ENCODE measurements around the gene ANKS1B. TPM values are rescaled to one million over a fixed set of nuclear protein-coding genes. Genes with fewer than 3 reads are reported as not detected.

The ANKS1B gene
- total RNA-seq, 4 donors from 2014 or later = 14.0 to 38.4 (median 28.6) TPM

DNA sequence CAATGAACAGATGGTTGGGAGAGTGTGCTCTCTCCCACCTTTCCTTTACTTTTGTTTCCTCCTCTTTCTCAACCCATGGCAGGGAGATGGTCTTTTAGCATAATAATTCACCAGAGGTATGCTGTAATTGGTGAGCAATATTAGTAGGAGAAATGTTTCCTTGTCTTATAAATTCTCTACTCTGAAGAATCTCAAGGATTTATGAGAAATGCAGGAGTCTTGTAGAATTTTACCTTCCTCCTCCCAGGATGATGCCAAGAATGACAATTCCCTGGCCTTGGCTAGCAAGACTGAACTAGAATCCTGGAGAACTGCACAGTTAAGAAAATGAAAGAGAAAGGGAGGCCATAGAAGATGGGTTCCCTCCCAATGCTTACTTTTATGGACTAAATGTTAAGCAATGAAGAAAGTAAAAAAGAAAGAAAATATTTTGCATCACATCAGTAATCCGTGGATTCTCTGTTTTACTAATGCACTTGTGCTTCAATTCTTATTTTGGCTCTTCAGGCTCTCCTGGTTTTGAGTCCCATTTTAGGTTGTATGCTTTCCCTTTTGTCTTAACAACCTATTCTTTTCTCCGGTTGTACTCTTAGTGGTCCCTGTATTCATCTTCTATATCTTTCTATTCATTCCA, 530.1 kb downstream of the ANKS1B start:
- WGBS, 2 donors = 85 to 87% methylated on average over 2 of the region's 2 CpGs
- H3K9me3 ChIP-seq = peaks cover 0 to 23% (median 4%) of the 10 kb centered on the region in 4 donors
- no peaks in the 10 kb centered on the region for H3K36me3 ChIP-seq
- no peaks in the 10 kb centered on the region for H3K27me3 ChIP-seq
- TF ChIP-seq EP300 (IDR thresholded peaks at IDR 0.05) (no peak), POLR2A (IDR thresholded peaks at IDR 0.05) (no peak)
- TF ChIP-seq, protein P1, sequence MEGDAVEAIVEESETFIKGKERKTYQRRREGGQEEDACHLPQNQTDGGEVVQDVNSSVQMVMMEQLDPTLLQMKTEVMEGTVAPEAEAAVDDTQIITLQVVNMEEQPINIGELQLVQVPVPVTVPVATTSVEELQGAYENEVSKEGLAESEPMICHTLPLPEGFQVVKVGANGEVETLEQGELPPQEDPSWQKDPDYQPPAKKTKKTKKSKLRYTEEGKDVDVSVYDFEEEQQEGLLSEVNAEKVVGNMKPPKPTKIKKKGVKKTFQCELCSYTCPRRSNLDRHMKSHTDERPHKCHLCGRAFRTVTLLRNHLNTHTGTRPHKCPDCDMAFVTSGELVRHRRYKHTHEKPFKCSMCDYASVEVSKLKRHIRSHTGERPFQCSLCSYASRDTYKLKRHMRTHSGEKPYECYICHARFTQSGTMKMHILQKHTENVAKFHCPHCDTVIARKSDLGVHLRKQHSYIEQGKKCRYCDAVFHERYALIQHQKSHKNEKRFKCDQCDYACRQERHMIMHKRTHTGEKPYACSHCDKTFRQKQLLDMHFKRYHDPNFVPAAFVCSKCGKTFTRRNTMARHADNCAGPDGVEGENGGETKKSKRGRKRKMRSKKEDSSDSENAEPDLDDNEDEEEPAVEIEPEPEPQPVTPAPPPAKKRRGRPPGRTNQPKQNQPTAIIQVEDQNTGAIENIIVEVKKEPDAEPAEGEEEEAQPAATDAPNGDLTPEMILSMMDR (IDR thresholded peaks at IDR 0.05) = no peak
- DNase-seq (ENCODE audit: low spot score in 2 of 2) = no peak
- H3K4me1 ChIP-seq = peaks cover 0 to 8% (median 0%) of the 10 kb centered on the region in 4 donors
- no peak overlapping the region for H3K4me3 ChIP-seq
- H3K27ac ChIP-seq = no peak overlapping the region

DNA sequence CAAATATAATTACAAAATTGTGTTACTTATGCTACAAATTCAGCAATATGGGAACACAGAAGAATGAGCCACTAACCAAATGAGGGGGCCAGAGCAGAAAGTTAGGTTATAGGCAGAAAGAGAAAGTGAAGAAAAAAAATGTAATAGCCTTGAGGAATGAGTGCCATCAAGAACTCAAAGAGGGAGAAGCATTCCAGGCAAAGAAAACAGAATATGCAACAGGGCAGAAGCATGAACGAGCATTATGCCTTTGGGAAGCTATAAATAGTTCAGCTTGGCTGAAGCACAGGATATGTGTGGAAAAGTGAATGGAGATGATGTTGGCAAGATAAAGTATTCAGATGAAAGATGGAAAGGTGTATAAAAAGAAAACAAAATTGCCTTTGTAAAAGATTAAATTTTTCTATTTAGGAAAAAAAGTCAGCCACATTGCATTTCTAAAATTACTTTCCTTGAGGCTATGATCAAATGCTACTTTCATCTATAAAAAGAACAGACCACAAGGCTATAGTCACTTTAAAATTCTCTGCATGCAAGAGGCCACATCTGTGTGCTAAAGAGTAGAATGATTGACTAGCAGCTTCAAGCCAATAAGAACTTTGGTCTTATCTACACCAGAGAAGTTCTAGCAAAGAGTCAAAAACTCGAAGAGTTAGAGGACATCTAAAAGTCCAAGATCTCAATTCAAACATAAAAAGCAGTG, 530.7 kb downstream of the ANKS1B start:
- Histone ChIP-seq H3K9me3 (peaks cover 0 to 16% (median 3%) of the 10 kb centered on the region in 4 donors), H3K27me3 (no peaks in the 10 kb centered on the region), H3K4me1 (peaks cover 0 to 8% (median 0%) of the 10 kb centered on the region in 4 donors), H3K36me3 (no peaks in the 10 kb centered on the region), H3K4me3 (no peak overlapping the region), H3K27ac (no peak overlapping the region)
- DNase-seq (ENCODE audit: low spot score in 2 of 2) = no peak
- TF ChIP-seq EP300 (IDR thresholded peaks at IDR 0.05) (no peak), POLR2A (IDR thresholded peaks at IDR 0.05) (no peak)
- TF ChIP-seq, protein P1 (IDR thresholded peaks at IDR 0.05) = no peak
- 41 to 46% methylated on average over 2 of the region's 2 CpGs for WGBS, 2 donors

DNA sequence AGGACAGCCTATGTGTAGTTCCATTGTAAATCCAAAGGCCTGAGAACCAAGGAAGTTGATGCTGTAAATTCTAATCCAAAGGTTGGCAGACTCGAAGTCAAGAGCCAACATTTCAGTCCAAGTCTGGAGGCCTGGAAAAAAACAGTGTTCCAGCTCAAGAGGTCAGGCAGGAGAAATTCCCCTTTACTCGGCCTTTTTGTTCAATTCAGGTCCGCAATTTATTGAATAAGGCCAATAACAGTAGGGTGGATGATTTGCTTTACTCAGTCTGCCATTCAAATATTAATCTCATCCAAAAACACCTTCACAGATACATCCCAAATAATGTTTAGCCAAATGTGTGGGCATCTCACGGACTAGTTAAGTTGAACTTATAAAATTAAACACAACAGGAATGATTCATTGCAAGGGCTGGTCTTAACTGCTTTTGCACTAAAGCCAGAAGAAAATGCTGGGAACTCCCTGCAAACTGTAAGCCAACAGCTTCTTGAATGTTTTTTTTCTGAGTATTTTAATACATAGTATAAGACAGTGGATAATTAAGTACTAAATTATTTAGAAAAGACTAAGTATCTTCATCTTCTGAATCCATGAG, 534.6 kb downstream of the ANKS1B start:
- Histone ChIP-seq H3K4me3 (no peak overlapping the region), H3K27ac (no peak overlapping the region), H3K4me1 (peaks cover 0 to 8% (median 0%) of the 10 kb centered on the region in 4 donors), H3K36me3 (no peaks in the 10 kb centered on the region), H3K27me3 (no peaks in the 10 kb centered on the region), H3K9me3 (no peaks in the 10 kb centered on the region)
- 45 to 56% methylated on average over 4 of the region's 4 CpGs for WGBS, 2 donors
- no peak for DNase-seq (ENCODE audit: low spot score in 2 of 2)
- no peak for TF ChIP-seq EP300 (IDR thresholded peaks at IDR 0.05)

DNA sequence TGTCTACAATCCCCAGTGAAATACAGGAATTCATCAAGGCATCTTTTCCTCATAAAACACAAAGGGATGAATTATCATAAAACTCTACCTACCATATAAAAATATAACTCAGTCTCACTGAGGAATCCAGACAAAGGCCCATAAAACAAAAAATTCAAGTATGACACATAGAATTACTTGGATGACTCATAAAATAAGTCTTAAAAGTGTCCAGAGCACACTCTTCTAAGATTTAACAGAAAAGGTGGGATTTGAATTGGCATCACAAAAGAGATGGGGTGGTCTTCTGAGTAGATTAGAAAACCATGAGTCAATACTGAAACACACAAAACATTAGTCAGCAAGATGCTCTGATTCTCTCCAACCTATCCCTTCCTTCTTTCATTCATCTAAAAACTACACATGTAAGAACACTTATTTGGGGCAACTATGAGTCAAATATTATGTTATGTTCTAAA, 539.8 kb downstream of the ANKS1B start:
- TF ChIP-seq, protein P1 (IDR thresholded peaks at IDR 0.05) = no peak
- TF ChIP-seq POLR2A (IDR thresholded peaks at IDR 0.05) (no peak), EP300 (IDR thresholded peaks at IDR 0.05) (no peak)
- no peaks in the 10 kb centered on the region for H3K27me3 ChIP-seq
- H3K36me3 ChIP-seq = no peaks in the 10 kb centered on the region
- DNase-seq (ENCODE audit: low spot score in 2 of 2) = no peak
- no peak overlapping the region for H3K4me3 ChIP-seq
- no peaks in the 10 kb centered on the region for H3K9me3 ChIP-seq
- no peaks in the 10 kb centered on the region for H3K4me1 ChIP-seq
- no peak overlapping the region for H3K27ac ChIP-seq

DNA sequence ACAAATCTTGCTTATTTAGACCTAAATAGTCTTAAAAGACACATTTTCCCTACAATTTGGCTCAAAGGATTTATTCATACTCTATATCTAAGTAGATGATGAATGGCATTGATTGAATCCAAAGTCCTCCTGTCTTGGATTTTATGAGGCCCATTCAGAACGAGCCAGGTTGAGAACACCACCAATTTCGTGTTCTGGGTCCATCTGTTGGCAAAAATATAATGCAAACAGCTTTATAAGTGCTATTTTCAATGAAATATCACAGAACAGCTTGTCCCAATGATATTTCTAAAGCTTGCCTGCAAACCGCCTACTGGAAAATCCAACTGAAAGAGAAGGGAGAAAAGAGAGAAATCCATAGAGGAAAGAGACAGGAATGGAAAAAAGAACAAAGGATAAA, 542.0 kb downstream of the ANKS1B start:
- Histone ChIP-seq H3K36me3 (no peaks in the 10 kb centered on the region), H3K9me3 (no peaks in the 10 kb centered on the region), H3K27me3 (no peaks in the 10 kb centered on the region), H3K4me3 (no peak overlapping the region), H3K4me1 (no peaks in the 10 kb centered on the region), H3K27ac (no peak overlapping the region)
- 67 to 77% methylated on average over 3 of the region's 3 CpGs for WGBS, 2 donors
- no peak for DNase-seq (ENCODE audit: low spot score in 2 of 2)
- TF ChIP-seq, protein P1 (IDR thresholded peaks at IDR 0.05) = no peak
- TF ChIP-seq EP300 (IDR thresholded peaks at IDR 0.05) (no peak), POLR2A (IDR thresholded peaks at IDR 0.05) (no peak)
